Progenitor cell of endocrine pancreas (in vitro differentiated cells): Measurements from ENCODE around the gene SLC66A3. TPM values are rescaled to one million over a fixed set of nuclear protein-coding genes. Genes with fewer than 3 reads are reported as not detected.

Experiments
- DNase-seq: peaks from one replicate; pipeline ENCODE4 v3.0.0; 2021; ENCODE audit warnings: low spot score; ENCODE audit not compliant: unreplicated experiment
- H3K27ac Mint-ChIP-seq: 2 replicates; pipeline ENCODE4 v1.8.0; 2021; ENCODE audit warnings: mild to moderate bottlenecking, moderate library complexity, mixed read lengths
- H3K27me3 Mint-ChIP-seq: 2 replicates; pipeline ENCODE4 v1.8.0; 2021; ENCODE audit warnings: mixed read lengths
- H3K36me3 Mint-ChIP-seq: 2 replicates; pipeline ENCODE4 v1.8.0; 2022; ENCODE audit warnings: mixed read lengths; ENCODE audit not compliant: insufficient read depth
- H3K4me1 Mint-ChIP-seq: 2 replicates; pipeline ENCODE4 v1.8.0; 2021; ENCODE audit warnings: low read depth, mixed read lengths
- H3K4me3 Mint-ChIP-seq: 2 replicates; pipeline ENCODE4 v1.8.0; 2021; ENCODE audit warnings: low read depth, mild to moderate bottlenecking, moderate library complexity, mixed read lengths
- H3K9me3 Mint-ChIP-seq: 2 replicates; pipeline ENCODE4 v1.8.0; 2021; ENCODE audit warnings: low read depth, mixed read lengths
- CTCF ChIP-seq: fragments of 200-600 bp; sonication (generic); IDR thresholded peaks from one replicate; pipeline ENCODE4 v1.5.0; 2021; ENCODE audit warnings: antibody characterized with exemption, mild to moderate bottlenecking; ENCODE audit not compliant: unreplicated experiment
- total RNA-seq: library from RNA; stranded (reverse); gene quantifications from 2 replicates; pipeline ENCODE4 v1.2.1, GENCODE V29; 2021

Gene SLC66A3
- total RNA-seq, 1 donor from 2014 or later: 5.0 TPM

GRCh38 chr2:11166476-11166875 is 11.2 kb downstream of the SLC66A3 start:
- TF ChIP-seq CTCF: no peak
- Mint-ChIP-seq H3K4me3 (no peak overlapping the region), H3K27ac (no peak overlapping the region), H3K36me3 (no peaks in the 10 kb centered on the region), H3K9me3 (no peaks in the 10 kb centered on the region), H3K27me3 (peaks cover 3% of the 10 kb centered on the region), H3K4me1 (no peaks in the 10 kb centered on the region)
- no peak for DNase-seq

GRCh38 chr2:11168488-11168887 is 13.2 kb downstream of the SLC66A3 start:
- no peak overlapping the region for H3K27ac Mint-ChIP-seq
- H3K4me1 Mint-ChIP-seq: no peaks in the 10 kb centered on the region
- peaks cover 3% of the 10 kb centered on the region for H3K27me3 Mint-ChIP-seq
- TF ChIP-seq CTCF: no peak
- no peak overlapping the region for H3K4me3 Mint-ChIP-seq
- no peak for DNase-seq
- H3K36me3 Mint-ChIP-seq: no peaks in the 10 kb centered on the region
- no peaks in the 10 kb centered on the region for H3K9me3 Mint-ChIP-seq

GRCh38 chr2:11169333-11169732 is 14.1 kb downstream of the SLC66A3 start:
- no peaks in the 10 kb centered on the region for H3K9me3 Mint-ChIP-seq
- H3K36me3 Mint-ChIP-seq: no peaks in the 10 kb centered on the region
- TF ChIP-seq CTCF: no peak
- H3K27ac Mint-ChIP-seq: no peak overlapping the region
- no peaks in the 10 kb centered on the region for H3K4me1 Mint-ChIP-seq
- H3K27me3 Mint-ChIP-seq: no peaks in the 10 kb centered on the region
- no peak for DNase-seq
- H3K4me3 Mint-ChIP-seq: no peak overlapping the region

- H3K27ac Mint-ChIP-seq: no peak overlapping the region
- DNase-seq: no peak
- no peaks in the 10 kb centered on the region for H3K4me1 Mint-ChIP-seq
- H3K4me3 Mint-ChIP-seq: no peak overlapping the region
- no peak for TF ChIP-seq CTCF
- peaks cover 3% of the 10 kb centered on the region for H3K36me3 Mint-ChIP-seq
- no peaks in the 10 kb centered on the region for H3K27me3 Mint-ChIP-seq
- no peaks in the 10 kb centered on the region for H3K9me3 Mint-ChIP-seq
Observed at GRCh38 chr2:11174222-11174621, 19.0 kb downstream of the SLC66A3 start.

- peaks cover 3% of the 10 kb centered on the region for H3K36me3 Mint-ChIP-seq
- no peaks in the 10 kb centered on the region for H3K9me3 Mint-ChIP-seq
- DNase-seq: no peak
- H3K27me3 Mint-ChIP-seq: no peaks in the 10 kb centered on the region
- H3K4me1 Mint-ChIP-seq: no peaks in the 10 kb centered on the region
- peak overlapping the region; percentile 3 for H3K27ac Mint-ChIP-seq
- no peak overlapping the region for H3K4me3 Mint-ChIP-seq
- no peak for TF ChIP-seq CTCF
Observed at GRCh38 chr2:11175293-11175795, 20.1 kb downstream of the SLC66A3 start.
